Spinal cord (tissue), 10 donors: Measurements from ENCODE around the gene USP11. TPM values are rescaled to one million over a fixed set of nuclear protein-coding genes. Genes with fewer than 3 reads are reported as not detected.
"Not testable (repeated sequence)": the region's sequence is repeated elsewhere in the genome, so short reads cannot be mapped to it uniquely, and the experiment has no call there.

ENCODE experiments used
- DNase-seq, 6 donors: peaks; one replicate each; pipeline versions ENCODE4 v3.0.0 to v3.0.0-alpha.2; 2013 to 2015; ENCODE audit warnings: low spot score in 6 of 6, low read depth in 4 of 6
- H3K27ac ChIP-seq: one replicate; pipeline ENCODE4 v1.5.1; 2013; ENCODE audit warnings: low read depth, low read length, control low read depth
- H3K27me3 ChIP-seq: one replicate; pipeline ENCODE4 v1.6.1; 2013; ENCODE audit warnings: low read length; ENCODE audit not compliant: control insufficient read depth, insufficient read depth
- H3K36me3 ChIP-seq: one replicate; pipeline ENCODE4 v1.6.1; 2013; ENCODE audit warnings: low read length; ENCODE audit not compliant: control insufficient read depth, insufficient read depth
- H3K4me1 ChIP-seq: one replicate; pipeline ENCODE4 v1.6.1; 2013; ENCODE audit warnings: low read length; ENCODE audit not compliant: control insufficient read depth, insufficient read depth
- H3K4me3 ChIP-seq: one replicate; pipeline ENCODE4 v1.5.1; 2013; ENCODE audit warnings: low read depth, low read length, control low read depth
- H3K9me3 ChIP-seq: one replicate; pipeline ENCODE4 v1.6.1; 2013; ENCODE audit warnings: low read length; ENCODE audit not compliant: control insufficient read depth, insufficient read depth
- WGBS: methylation state at CpG from one replicate; pipeline ENCODE4 v1.1.5; 2013; ENCODE audit warnings: missing lambda C conversion rate; ENCODE audit not compliant: insufficient coverage; 5-methylcytosine and 5-hydroxymethylcytosine counted together
- polyA plus RNA-seq, 2 donors: library from polyadenylated mRNA; unstranded; fragments of 120-200 nt; gene quantifications; one replicate each; pipeline ENCODE4 v1.2.1, GENCODE V29; 2013; ENCODE audit not compliant: insufficient read length in 2 of 2
- total RNA-seq, 2 donors: library from RNA; depleted of rRNA in 1 of 2; stranded (reverse); fragments of 120-200 nt in 1 of 2; fragments of >200 nt in 1 of 2; gene quantifications; one replicate each; pipeline versions ENCODE4 v1.2.3 to v1.2.4, GENCODE V29; 2013 to 2014
- donor health status: healthy.

Gene USP11
- total and polyA plus RNA-seq, 4 donors = 75.4 to 251 (median 201) TPM

DNA sequence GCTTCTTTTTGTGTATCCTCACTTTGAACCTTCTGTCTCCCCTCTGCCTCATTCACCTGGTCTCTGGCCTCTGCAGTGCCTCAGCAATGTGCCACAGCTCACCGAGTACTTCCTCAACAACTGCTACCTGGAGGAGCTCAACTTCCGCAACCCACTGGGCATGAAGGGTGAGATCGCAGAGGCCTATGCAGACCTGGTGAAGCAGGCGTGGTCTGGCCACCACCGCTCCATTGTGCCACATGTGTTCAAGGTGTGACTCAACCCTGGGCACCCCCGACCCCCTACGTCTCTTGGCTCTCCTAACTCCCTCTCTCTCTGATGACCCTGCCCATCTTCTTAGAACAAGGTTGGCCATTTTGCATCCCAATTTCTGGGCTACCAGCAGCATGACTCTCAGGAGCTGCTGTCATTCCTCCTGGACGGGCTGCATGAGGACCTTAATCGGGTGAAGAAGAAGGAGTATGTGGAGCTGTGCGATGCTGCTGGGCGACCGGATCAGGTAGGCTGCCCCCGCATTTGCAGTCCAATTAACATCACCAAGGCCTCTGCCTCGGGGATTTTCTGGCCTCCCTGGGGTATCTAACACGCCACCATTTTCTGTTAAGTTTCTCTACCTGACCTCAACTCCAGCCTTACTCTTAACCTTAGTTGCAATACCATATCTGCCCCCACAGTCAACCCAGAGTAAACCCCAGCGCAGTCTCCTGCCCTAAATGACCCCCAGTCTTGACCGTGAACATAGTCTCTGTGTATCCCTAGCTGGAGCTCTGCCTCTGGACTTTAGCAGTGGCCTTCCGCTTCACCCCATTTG lies 8.6 kb downstream of the USP11 start:
- Histone ChIP-seq H3K4me1 (peaks cover 5% of the 10 kb centered on the region), H3K36me3 (peaks cover 64% of the 10 kb centered on the region), H3K27me3 (peaks cover 30% of the 10 kb centered on the region), H3K4me3 (no peak overlapping the region), H3K9me3 (no peaks in the 10 kb centered on the region), H3K27ac (no peak overlapping the region)
- 92% methylated on average over 13 of the region's 18 CpGs for WGBS
- no peak for DNase-seq

DNA sequence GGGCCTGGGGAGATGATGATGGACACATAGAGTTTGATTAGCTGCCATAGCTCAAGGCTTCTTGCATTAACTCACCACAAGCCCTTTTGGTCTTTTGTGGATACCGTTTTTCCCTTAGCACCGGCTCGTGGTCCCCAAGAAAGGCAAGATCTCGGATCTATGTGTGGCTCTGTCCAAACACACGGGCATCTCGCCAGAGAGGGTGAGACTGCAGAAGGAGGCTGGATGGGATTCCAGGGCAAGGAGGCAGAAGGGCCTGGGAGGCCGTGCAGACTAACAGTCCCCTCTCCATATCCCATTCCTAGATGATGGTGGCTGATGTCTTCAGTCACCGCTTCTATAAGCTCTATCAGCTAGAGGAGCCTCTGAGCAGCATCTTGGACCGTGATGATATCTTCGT lies 9.5 kb downstream of the USP11 start:
- Histone ChIP-seq H3K27ac (no peak overlapping the region), H3K4me1 (peaks cover 2% of the 10 kb centered on the region), H3K36me3 (peaks cover 73% of the 10 kb centered on the region), H3K27me3 (peaks cover 31% of the 10 kb centered on the region), H3K9me3 (no peaks in the 10 kb centered on the region), H3K4me3 (no peak overlapping the region)
- DNase-seq = no peak
- WGBS = 92% methylated on average over 5 of the region's 10 CpGs

DNA sequence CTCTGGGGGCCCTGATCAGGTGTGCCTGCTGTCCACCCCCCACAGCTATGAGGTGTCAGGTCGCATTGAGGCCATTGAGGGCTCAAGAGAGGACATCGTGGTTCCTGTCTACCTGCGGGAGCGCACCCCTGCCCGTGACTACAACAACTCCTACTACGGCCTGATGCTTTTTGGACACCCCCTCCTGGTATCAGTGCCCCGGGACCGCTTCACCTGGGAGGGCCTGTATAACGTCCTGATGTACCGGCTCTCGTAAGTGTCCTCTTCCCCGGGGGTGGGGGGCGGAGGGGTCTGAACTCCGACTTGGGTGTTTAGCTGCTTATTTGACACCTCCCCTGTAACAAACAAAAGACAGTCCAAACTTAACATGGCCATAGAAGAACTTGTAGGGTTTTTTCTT lies 10.5 kb downstream of the USP11 start:
- WGBS = 97% methylated on average over 11 of the region's 14 CpGs
- peaks cover 80% of the 10 kb centered on the region for H3K36me3 ChIP-seq
- no peak overlapping the region for H3K27ac ChIP-seq
- H3K4me1 ChIP-seq = no peaks in the 10 kb centered on the region
- no peak for DNase-seq
- H3K27me3 ChIP-seq = peaks cover 34% of the 10 kb centered on the region
- H3K4me3 ChIP-seq = no peak overlapping the region
- no peaks in the 10 kb centered on the region for H3K9me3 ChIP-seq

DNA sequence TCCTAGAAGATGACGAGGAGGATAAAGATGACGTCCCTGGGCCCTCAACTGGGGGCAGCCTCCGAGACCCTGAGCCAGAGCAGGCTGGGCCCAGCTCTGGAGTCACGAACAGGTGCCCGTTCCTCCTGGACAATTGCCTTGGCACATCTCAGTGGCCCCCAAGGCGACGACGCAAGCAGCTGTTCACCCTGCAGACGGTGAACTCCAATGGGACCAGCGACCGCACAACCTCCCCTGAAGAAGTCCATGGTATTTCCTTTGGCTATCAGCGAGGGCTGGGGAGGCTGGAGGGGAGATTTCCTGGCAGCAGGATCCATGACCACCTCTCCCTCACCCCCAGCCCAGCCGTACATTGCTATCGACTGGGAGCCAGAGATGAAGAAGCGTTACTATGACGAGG lies 11.9 kb downstream of the USP11 start:
- DNase-seq = no peak
- no peaks in the 10 kb centered on the region for H3K4me1 ChIP-seq
- no peak overlapping the region for H3K27ac ChIP-seq
- WGBS = 84% methylated on average over 10 of the region's 16 CpGs
- no peak overlapping the region for H3K4me3 ChIP-seq
- peaks cover 84% of the 10 kb centered on the region for H3K36me3 ChIP-seq
- peaks cover 31% of the 10 kb centered on the region for H3K27me3 ChIP-seq
- H3K9me3 ChIP-seq = no peaks in the 10 kb centered on the region

DNA sequence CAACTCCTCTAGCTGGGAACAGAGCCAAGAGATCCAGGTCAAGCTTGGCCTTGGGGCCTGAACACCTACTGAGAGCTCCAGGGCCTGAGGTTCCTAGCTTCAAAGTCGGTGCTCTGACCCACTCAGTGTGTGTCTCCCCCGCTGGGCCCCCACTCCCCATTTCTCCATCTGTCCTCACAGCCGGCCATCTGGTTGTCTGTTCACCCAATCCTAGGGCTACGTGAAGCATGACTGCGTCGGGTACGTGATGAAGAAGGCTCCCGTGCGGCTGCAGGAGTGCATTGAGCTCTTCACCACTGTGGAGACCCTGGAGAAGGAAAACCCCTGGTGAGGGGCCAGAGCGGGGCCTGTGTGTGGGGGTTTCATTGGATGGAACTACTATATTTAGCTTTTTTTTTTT lies 12.3 kb downstream of the USP11 start:
- H3K36me3 ChIP-seq = peaks cover 82% of the 10 kb centered on the region
- no peaks in the 10 kb centered on the region for H3K4me1 ChIP-seq
- H3K9me3 ChIP-seq = no peaks in the 10 kb centered on the region
- H3K4me3 ChIP-seq = no peak overlapping the region
- WGBS = 78% methylated on average over 9 of the region's 10 CpGs
- DNase-seq = no peak
- peaks cover 29% of the 10 kb centered on the region for H3K27me3 ChIP-seq
- H3K27ac ChIP-seq = no peak overlapping the region

DNA sequence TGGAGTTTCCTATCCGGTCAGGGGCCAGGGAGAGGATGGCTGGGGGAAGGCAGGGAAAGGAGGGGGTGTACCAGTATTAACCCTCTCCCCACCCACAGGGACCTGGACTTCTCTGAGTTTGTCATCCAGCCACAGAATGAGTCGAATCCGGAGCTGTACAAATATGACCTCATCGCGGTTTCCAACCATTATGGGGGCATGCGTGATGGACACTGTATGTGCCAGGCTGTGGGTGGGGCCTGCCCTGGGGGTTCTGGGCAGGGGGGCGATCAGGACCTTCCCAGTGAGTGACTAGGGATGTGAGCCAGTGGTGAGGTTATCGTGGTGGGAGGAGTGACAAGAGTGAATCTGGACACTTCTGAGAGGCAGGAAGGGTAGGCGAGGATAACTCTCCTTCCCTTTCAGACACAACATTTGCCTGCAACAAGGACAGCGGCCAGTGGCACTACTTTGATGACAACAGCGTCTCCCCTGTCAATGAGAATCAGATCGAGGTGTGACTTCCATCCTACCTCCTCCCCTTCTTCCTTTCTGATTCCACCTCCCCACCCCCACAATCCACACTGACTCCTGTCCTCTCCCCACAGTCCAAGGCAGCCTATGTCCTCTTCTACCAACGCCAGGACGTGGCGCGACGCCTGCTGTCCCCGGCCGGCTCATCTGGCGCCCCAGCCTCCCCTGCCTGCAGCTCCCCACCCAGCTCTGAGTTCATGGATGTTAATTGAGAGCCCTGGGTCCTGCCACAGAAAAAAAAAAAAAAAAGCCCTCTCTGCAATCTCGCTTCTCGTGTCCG lies 14.6 kb downstream of the USP11 start:
- Histone ChIP-seq H3K9me3 (no peaks in the 10 kb centered on the region), H3K36me3 (peaks cover 60% of the 10 kb centered on the region), H3K4me1 (no peaks in the 10 kb centered on the region), H3K27ac (no peak overlapping the region), H3K27me3 (peaks cover 31% of the 10 kb centered on the region), H3K4me3 (no peak overlapping the region)
- 78% methylated on average over 13 of the region's 23 CpGs for WGBS
- DNase-seq = no peak

DNA sequence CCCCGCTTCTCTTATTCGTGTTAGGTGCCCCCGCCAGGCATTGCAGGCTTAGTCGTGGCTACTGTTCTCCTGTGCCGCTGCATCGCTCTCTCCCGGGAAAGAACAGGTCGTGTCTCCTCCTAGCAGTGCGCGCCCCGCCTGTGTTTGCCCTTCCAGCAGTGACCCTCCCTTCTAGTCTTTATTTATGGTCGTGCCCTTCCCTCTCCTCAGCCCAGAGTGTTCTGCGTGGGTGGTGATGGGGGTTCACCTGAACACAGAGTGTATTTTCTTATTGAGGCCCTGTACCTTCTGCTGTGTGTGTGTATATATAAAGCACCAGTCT lies 15.2 kb downstream of the USP11 start:
- no peak overlapping the region for H3K4me3 ChIP-seq
- WGBS = 78% methylated on average over 6 of the region's 13 CpGs
- peaks cover 55% of the 10 kb centered on the region for H3K36me3 ChIP-seq
- no peak for DNase-seq
- no peak overlapping the region for H3K27ac ChIP-seq
- H3K9me3 ChIP-seq = no peaks in the 10 kb centered on the region
- H3K27me3 ChIP-seq = peaks cover 33% of the 10 kb centered on the region
- H3K4me1 ChIP-seq = no peaks in the 10 kb centered on the region

DNA sequence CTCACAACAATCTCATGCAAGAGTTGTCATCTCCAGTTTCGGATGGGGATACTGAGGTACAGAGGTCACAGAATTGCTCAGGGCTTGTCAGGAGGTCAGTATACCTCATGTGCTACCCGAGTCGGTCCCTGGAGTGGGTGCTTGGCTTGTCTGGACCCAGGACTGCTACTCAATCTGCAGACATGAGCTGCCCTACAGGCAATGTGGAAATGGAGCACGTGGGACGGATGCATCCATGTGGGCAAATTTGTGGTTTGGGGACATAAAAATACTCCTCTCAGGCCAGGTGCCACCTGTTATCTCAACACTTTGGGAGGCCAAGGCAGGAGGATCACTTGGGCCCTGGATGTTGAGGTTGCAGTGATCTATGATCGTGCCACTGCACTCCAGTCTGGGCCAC lies 15.8 kb downstream of the USP11 start:
- Histone ChIP-seq H3K27me3 (peaks cover 31% of the 10 kb centered on the region), H3K4me1 (no peaks in the 10 kb centered on the region), H3K4me3 (no peak overlapping the region), H3K36me3 (peaks cover 50% of the 10 kb centered on the region), H3K27ac (no peak overlapping the region), H3K9me3 (peaks cover under 1% of the 10 kb centered on the region)
- DNase-seq = no peak
- 83% methylated on average over 5 of the region's 6 CpGs for WGBS

DNA sequence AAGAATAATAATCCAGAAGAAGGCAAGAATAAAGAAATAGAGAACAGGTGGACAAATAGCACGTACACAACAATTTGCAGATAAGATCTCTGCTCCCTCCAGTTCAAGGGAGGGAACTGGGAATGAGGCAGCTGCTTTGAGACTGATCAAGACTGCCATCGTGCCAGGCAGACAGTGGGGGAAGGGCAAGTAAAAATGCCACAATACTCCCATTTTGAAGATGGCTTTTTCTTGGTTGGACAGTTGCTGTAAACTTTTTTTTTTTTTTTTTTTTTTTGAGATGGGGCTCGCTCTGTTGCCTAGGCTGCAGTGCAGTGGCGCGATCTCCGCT lies 17.2 kb downstream of the USP11 start:
- no peak overlapping the region for H3K4me3 ChIP-seq
- H3K27ac ChIP-seq = no peak overlapping the region
- H3K27me3 ChIP-seq = peaks cover 27% of the 10 kb centered on the region
- H3K36me3 ChIP-seq = peaks cover 38% of the 10 kb centered on the region
- H3K4me1 ChIP-seq = no peaks in the 10 kb centered on the region
- H3K9me3 ChIP-seq = peaks cover 2% of the 10 kb centered on the region
- 84% methylated on average over 6 of the region's 6 CpGs for WGBS
- no peak for DNase-seq

DNA sequence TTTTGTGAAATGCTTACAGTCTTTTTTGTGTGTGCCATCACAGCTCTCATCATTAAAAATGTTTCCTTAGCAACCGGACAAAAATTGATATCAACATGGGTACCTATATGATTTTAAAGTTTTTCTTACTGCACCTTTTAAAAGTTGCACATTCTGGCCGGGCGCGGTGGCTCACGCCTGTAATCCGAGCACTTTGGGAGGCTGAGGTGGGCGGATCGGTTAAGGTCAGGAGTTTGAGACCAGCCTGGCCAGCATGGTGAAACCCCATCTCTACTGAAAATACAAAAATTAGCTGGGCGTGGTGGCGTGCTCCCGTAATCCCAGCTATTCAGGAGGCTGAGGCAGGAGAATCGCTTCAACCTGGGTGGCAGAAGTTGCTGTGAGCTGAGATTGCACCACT lies 24.8 kb downstream of the USP11 start:
- H3K27ac ChIP-seq, DNase-seq, H3K36me3 ChIP-seq, H3K27me3 ChIP-seq, H3K4me3 ChIP-seq, H3K4me1 ChIP-seq, H3K9me3 ChIP-seq: not testable (repeated sequence)
- 87% methylated on average over 11 of the region's 12 CpGs for WGBS
